Effector memory CD4-positive, alpha-beta T cell (primary cell): ENCODE measurements around the gene CPNE5.
"Not testable (repeated sequence)": the region's sequence is repeated elsewhere in the genome, so short reads cannot be mapped to it uniquely, and the experiment has no call there.

Experiments used
- DNase-seq, 3 donors: peaks; one replicate each; pipeline ENCODE4 v3.0.0-alpha.2; 2020
- H3K27ac ChIP-seq: 2 replicates; pipeline ENCODE4 v1.7.0; 2013; ENCODE audit warnings: mild to moderate bottlenecking, low read length, moderate library complexity; ENCODE audit not compliant: insufficient read depth, poor library complexity, severe bottlenecking
- H3K27me3 ChIP-seq: replicated peaks from 2 replicates; pipeline ENCODE4 v1.7.0; 2013; ENCODE audit warnings: mild to moderate bottlenecking, low read length; ENCODE audit not compliant: insufficient read depth, control insufficient read depth, poor library complexity, severe bottlenecking
- H3K36me3 ChIP-seq: 2 replicates; pipeline ENCODE4 v1.7.0; 2013; ENCODE audit warnings: mild to moderate bottlenecking, low read length, moderate library complexity; ENCODE audit not compliant: control insufficient read depth, insufficient read depth
- H3K4me1 ChIP-seq: 2 replicates; pipeline ENCODE4 v1.7.0; 2013; ENCODE audit warnings: low read length, mild to moderate bottlenecking; ENCODE audit not compliant: control insufficient read depth, insufficient read depth, poor library complexity, severe bottlenecking
- H3K4me3 ChIP-seq: 2 replicates; pipeline ENCODE4 v1.7.0; 2013; ENCODE audit warnings: low read length, low read depth, mild to moderate bottlenecking; ENCODE audit not compliant: insufficient read depth, poor library complexity, severe bottlenecking
- H3K9me3 ChIP-seq: 2 replicates; pipeline ENCODE4 v1.7.0; 2013; ENCODE audit warnings: mild to moderate bottlenecking, low read length, moderate library complexity; ENCODE audit not compliant: control insufficient read depth

The CPNE5 gene

GRCh38 chr6:36815962-36816735, 23.1 kb downstream of the CPNE5 start:
- DNase-seq, result no peak
- H3K4me3 ChIP-seq, result no peak overlapping the region
- H3K9me3 ChIP-seq, result no peaks in the 10 kb centered on the region
- H3K27ac ChIP-seq, result no peak overlapping the region
- H3K27me3 ChIP-seq, result no peaks in the 10 kb centered on the region
- H3K4me1 ChIP-seq, result no peaks in the 10 kb centered on the region
- no peaks in the 10 kb centered on the region for H3K36me3 ChIP-seq

DNA sequence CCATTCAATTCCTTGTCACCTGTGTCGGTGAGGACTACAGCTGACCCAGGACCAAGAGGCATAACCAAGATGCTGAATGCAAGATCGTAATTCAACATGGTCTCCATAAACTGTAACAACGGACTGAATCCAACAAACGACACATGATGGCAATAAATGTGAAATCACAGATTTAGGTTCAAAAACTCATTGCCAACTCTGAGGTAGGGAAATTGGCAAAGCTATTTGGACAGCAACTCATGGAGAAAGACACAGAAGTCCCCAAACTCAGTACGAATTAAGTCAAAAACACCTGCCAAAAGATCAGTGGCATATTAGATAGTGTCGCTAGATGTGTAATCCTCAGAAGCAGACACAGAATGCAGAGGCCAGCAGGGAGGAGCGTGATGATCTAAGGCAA, 25.0 kb downstream of the CPNE5 start:
- Histone ChIP-seq H3K27ac (no peak overlapping the region), H3K4me1 (no peaks in the 10 kb centered on the region), H3K27me3 (no peaks in the 10 kb centered on the region), H3K9me3 (no peaks in the 10 kb centered on the region), H3K36me3 (no peaks in the 10 kb centered on the region), H3K4me3 (no peak overlapping the region)
- no peak for DNase-seq

- H3K9me3 ChIP-seq, result no peaks in the 10 kb centered on the region
- H3K36me3 ChIP-seq, result no peaks in the 10 kb centered on the region
- H3K4me3 ChIP-seq, result no peak overlapping the region
- H3K27me3 ChIP-seq, result no peaks in the 10 kb centered on the region
- no peaks in the 10 kb centered on the region for H3K4me1 ChIP-seq
- H3K27ac ChIP-seq, result no peak overlapping the region
- DNase-seq, result no peak
Measured at GRCh38 chr6:36813526-36813925, 25.7 kb downstream of the CPNE5 start.

- not testable (repeated sequence) for H3K9me3 ChIP-seq, H3K4me3 ChIP-seq, H3K27me3 ChIP-seq, DNase-seq, H3K4me1 ChIP-seq, H3K27ac ChIP-seq, H3K36me3 ChIP-seq
Measured at GRCh38 chr6:36813047-36813446, 26.2 kb downstream of the CPNE5 start.

DNA sequence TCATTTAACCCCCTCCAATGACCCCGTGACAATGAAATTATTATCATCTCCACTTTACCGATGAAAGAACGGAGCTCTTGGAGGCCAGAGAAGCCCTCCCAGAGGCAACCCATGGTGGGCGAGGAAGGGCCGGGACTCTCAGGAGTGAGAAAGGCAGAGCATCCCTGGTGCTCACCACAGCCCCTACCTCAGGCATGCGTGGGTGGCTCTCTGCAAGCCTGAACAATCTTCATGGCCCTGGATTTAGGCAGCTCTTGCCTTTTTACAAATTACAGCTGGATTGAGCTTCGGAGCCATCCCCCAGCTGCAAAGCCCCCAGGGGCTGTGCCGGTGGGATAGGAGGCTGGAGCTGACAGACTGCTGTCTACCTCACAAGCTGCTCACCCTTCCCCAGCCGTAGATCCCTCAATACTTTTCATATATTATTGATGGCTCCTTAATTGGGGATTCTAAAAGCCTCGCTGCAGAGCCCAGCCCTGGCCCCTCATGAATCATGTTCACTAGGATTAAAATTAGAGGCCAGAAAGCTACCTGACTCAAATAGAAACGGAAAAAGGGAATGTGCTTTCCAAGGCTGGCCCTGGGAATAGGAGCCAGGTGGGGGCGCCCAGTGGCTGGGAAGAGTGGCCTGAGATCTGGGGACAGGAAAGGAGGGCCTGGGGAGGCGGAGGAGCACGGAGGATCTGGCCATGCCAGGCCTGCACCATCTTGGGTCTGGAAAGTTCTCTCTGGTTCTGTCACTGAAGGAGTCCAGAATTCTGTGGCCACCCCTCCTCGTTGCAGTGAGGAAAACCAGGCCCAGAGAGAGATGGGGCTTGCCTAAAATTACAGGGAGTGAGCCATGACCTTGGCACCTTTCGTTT, 29.1 kb downstream of the CPNE5 start:
- H3K36me3 ChIP-seq, result no peaks in the 10 kb centered on the region
- no peaks in the 10 kb centered on the region for H3K9me3 ChIP-seq
- H3K4me1 ChIP-seq, result no peaks in the 10 kb centered on the region
- no peak for DNase-seq
- no peaks in the 10 kb centered on the region for H3K27me3 ChIP-seq
- H3K27ac ChIP-seq, result no peak overlapping the region
- H3K4me3 ChIP-seq, result no peak overlapping the region

GRCh38 chr6:36809156-36809555, 30.1 kb downstream of the CPNE5 start:
- DNase-seq, result no peak
- Histone ChIP-seq H3K9me3 (no peaks in the 10 kb centered on the region), H3K27me3 (no peaks in the 10 kb centered on the region), H3K4me3 (no peak overlapping the region), H3K4me1 (no peaks in the 10 kb centered on the region), H3K36me3 (no peaks in the 10 kb centered on the region), H3K27ac (no peak overlapping the region)

GRCh38 chr6:36808634-36809033, 30.6 kb downstream of the CPNE5 start:
- Histone ChIP-seq H3K27me3 (no peaks in the 10 kb centered on the region), H3K36me3 (no peaks in the 10 kb centered on the region), H3K27ac (no peak overlapping the region), H3K4me3 (no peak overlapping the region), H3K9me3 (no peaks in the 10 kb centered on the region), H3K4me1 (no peaks in the 10 kb centered on the region)
- DNase-seq, result no peak

DNA sequence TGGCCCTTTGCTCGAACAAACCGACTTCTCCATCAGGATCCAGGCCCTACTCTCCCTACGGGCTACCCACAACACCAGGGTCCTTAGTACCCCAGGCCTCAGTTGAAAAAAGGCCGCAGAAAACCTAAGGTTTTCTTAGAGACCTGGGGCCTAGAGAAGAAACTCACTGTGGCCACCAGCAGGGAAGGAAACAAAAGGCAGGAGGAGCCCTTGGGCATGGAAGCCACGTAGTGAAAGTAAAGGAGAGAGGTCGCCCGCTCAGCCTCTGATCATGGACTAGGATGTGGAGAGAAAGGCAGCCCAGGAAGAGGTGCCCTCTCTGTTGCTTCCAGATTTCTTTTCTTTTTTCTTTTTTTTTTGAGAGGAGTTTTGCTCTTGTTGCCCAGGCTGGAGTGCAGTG, 31.5 kb downstream of the CPNE5 start:
- no peak for DNase-seq
- no peaks in the 10 kb centered on the region for H3K4me1 ChIP-seq
- no peaks in the 10 kb centered on the region for H3K36me3 ChIP-seq
- H3K9me3 ChIP-seq, result no peaks in the 10 kb centered on the region
- no peak overlapping the region for H3K27ac ChIP-seq
- no peaks in the 10 kb centered on the region for H3K27me3 ChIP-seq
- H3K4me3 ChIP-seq, result no peak overlapping the region

DNA sequence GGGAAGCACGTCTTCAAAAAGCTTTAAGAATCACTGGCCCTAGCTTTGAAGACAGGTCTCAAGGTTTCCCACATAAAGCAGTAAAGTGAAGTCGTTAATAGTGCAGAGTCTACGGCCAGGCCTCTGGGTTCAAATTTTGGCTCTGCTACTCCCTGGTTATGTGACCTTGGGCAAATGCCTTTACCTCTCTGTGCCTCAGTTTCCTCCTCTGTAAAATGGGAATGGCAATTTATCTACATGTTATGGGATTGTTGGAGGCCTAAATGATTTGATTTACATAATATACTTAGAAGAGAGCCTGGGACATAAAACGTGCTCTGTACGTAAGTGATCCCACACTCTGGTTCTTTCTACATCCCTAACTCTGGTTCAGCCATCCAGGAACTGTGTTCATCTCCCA, 32.1 kb downstream of the CPNE5 start:
- H3K27me3 ChIP-seq, result no peaks in the 10 kb centered on the region
- H3K9me3 ChIP-seq, result no peaks in the 10 kb centered on the region
- no peak overlapping the region for H3K27ac ChIP-seq
- H3K4me3 ChIP-seq, result no peak overlapping the region
- no peak for DNase-seq
- no peaks in the 10 kb centered on the region for H3K4me1 ChIP-seq
- no peaks in the 10 kb centered on the region for H3K36me3 ChIP-seq

GRCh38 chr6:36805917-36806316, 33.3 kb downstream of the CPNE5 start:
- no peaks in the 10 kb centered on the region for H3K9me3 ChIP-seq
- H3K4me3 ChIP-seq, result no peak overlapping the region
- no peak overlapping the region for H3K27ac ChIP-seq
- no peaks in the 10 kb centered on the region for H3K36me3 ChIP-seq
- H3K4me1 ChIP-seq, result no peaks in the 10 kb centered on the region
- H3K27me3 ChIP-seq, result no peaks in the 10 kb centered on the region
- no peak for DNase-seq
